ENCODE measurements around the gene RANBP17. TPM values are rescaled to one million over a fixed set of nuclear protein-coding genes. Genes with fewer than 3 reads are reported as not detected.

The RANBP17 gene
- total RNA-seq, 4 donors from 2014 or later: 10.2 to 13.8 (median 10.9) TPM

DNA sequence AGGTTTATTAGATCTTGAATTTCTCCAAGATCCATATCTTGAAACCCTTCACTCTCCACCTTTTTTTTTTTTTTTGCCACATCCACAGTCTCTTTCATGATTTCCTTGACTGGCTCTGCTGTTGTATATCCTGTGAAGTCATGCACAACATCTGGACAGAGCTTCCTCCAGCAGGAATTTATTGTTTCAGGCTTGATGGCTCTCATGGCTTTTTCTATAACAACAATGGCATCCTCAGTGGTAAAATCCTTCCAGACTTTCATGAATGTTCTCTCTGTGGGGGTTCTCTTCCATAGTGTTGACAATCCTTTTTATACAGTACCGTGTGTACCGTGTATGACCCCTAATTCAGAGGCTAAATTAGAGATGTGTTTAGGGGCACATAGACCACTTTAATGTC, 24.0 kb downstream of the RANBP17 start:
- no peak for DNase-seq
- TF ChIP-seq POLR2A (IDR thresholded peaks at IDR 0.05) (no peak), POLR2AphosphoS5 (IDR thresholded peaks at IDR 0.05) (no peak), CTCF (IDR thresholded peaks at IDR 0.05) (no peak), EP300 (IDR thresholded peaks at IDR 0.05; ENCODE audit: low read depth) (no peak)
- Histone ChIP-seq H3K4me3 (no peak overlapping the region), H3K4me1 (peaks cover 0 to 14% (median 2%) of the 10 kb centered on the region in 4 donors), H3K27ac (no peak overlapping the region), H3K9me3 (no peaks in the 10 kb centered on the region), H3K27me3 (no peaks in the 10 kb centered on the region), H3K36me3 (no peaks in the 10 kb centered on the region)
- WGBS, 2 donors (ENCODE audit: low coverage in 1 of 2): 54 to 71% methylated on average over 2 of the region's 2 CpGs
- intact Hi-C loops (cut with DNase I; ENCODE audit: low total_unique reads) (no loop called here), in situ Hi-C loops (cut with MboI; ENCODE audit: low pct_ligation_motif_present in 1 of 4, low pct_unique_long_range_greater_than_20kb in 1 of 4, low sequenced_read_pairs in 3 of 4) (no loop called here)

DNA sequence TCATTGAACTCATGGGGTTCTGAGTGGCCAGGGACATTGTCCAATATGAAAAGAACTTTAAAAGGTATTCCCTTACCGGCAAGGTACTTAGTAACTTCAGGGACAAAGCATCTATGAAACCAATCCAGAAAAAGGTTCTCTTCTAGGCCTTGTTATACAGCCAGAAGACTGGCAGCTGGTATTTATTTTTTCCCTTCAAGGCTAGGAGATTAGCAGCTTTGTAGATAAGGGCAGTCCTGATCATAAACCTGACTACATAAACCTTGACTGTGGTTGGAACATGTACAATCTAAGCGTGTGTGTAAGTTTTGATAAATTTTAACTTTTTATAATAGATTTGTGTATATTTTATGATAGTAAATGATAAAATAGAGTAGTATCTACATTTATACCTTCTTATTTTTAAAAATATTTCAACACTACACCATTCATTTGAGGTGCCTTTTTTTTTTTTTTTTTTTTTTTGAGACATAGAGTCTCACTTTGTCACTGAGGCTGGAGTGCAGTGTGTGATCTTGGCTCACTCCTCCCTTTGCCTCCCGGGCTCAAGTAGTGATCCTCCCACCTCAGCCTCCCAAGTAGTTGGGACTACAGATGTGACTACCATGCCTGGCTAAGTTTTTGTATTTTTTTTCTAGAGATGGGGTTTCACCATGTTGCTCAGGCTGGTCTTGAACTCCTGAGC, 24.5 kb downstream of the RANBP17 start:
- no peak overlapping the region for H3K4me3 ChIP-seq
- H3K36me3 ChIP-seq: no peaks in the 10 kb centered on the region
- in situ Hi-C loops (cut with MboI; ENCODE audit: low pct_ligation_motif_present in 1 of 4, low pct_unique_long_range_greater_than_20kb in 1 of 4, low sequenced_read_pairs in 3 of 4): no loop called here
- peaks cover 0 to 14% (median 2%) of the 10 kb centered on the region in 4 donors for H3K4me1 ChIP-seq
- no peak for DNase-seq
- TF ChIP-seq POLR2A (IDR thresholded peaks at IDR 0.05): no peak
- no peak for TF ChIP-seq EP300 (IDR thresholded peaks at IDR 0.05; ENCODE audit: low read depth)
- TF ChIP-seq POLR2AphosphoS5 (IDR thresholded peaks at IDR 0.05): no peak
- TF ChIP-seq CTCF (IDR thresholded peaks at IDR 0.05): no peak
- 56 to 60% methylated on average over 3 of the region's 3 CpGs for WGBS, 2 donors (ENCODE audit: low coverage in 1 of 2)
- intact Hi-C loops (cut with DNase I; ENCODE audit: low total_unique reads): no loop called here
- H3K9me3 ChIP-seq: no peaks in the 10 kb centered on the region
- H3K27me3 ChIP-seq: no peaks in the 10 kb centered on the region
- no peak overlapping the region for H3K27ac ChIP-seq

- no peaks in the 10 kb centered on the region for H3K27me3 ChIP-seq
- no peak for TF ChIP-seq POLR2A (IDR thresholded peaks at IDR 0.05)
- TF ChIP-seq EP300 (IDR thresholded peaks at IDR 0.05; ENCODE audit: low read depth): no peak
- TF ChIP-seq CTCF (IDR thresholded peaks at IDR 0.05): no peak
- no peak for TF ChIP-seq POLR2AphosphoS5 (IDR thresholded peaks at IDR 0.05)
- H3K4me3 ChIP-seq: no peak overlapping the region
- H3K4me1 ChIP-seq: no peaks in the 10 kb centered on the region
- no peaks in the 10 kb centered on the region for H3K9me3 ChIP-seq
- in situ Hi-C loops (cut with MboI; ENCODE audit: low pct_ligation_motif_present in 1 of 4, low pct_unique_long_range_greater_than_20kb in 1 of 4, low sequenced_read_pairs in 3 of 4) (no loop called here), intact Hi-C loops (cut with DNase I; ENCODE audit: low total_unique reads) (no loop called here)
- WGBS, 2 donors (ENCODE audit: low coverage in 1 of 2): 86% methylated on average over 2 of the region's 2 CpGs; no CpG with 5 or more reads in 1 of the 2 donors
- H3K27ac ChIP-seq: no peak overlapping the region
- no peaks in the 10 kb centered on the region for H3K36me3 ChIP-seq
- DNase-seq: no peak
Observed at GRCh38 chr5:170892196-170892595, 30.4 kb downstream of the RANBP17 start.

DNA sequence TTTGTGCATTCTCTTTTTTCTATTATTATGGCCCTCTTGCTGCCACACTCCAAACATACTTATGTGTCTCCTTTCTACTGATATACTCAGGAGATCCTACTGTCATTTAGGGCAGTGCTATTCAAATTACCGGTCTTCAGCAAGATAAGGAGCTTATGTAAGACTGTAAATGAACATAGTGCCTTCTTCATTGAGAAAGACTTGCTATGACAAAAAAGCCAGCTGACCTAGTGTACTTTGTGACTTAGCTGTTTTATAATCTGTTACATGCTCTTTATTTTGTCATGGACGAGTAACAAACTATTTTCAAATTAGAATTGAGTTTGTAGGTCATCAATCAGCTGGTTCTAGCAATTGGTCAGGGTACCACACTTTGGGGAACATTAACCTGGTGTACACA, 32.8 kb downstream of the RANBP17 start:
- TF ChIP-seq POLR2AphosphoS5 (IDR thresholded peaks at IDR 0.05) (no peak), EP300 (IDR thresholded peaks at IDR 0.05; ENCODE audit: low read depth) (no peak), POLR2A (IDR thresholded peaks at IDR 0.05) (no peak), CTCF (IDR thresholded peaks at IDR 0.05) (no peak)
- intact Hi-C loops (cut with DNase I; ENCODE audit: low total_unique reads): no loop called here
- no peaks in the 10 kb centered on the region for H3K4me1 ChIP-seq
- 26 to 44% methylated on average over 2 of the region's 2 CpGs for WGBS, 2 donors (ENCODE audit: low coverage in 1 of 2)
- no peaks in the 10 kb centered on the region for H3K36me3 ChIP-seq
- H3K27me3 ChIP-seq: no peaks in the 10 kb centered on the region
- DNase-seq: no peak
- H3K27ac ChIP-seq: no peak overlapping the region
- in situ Hi-C loops (cut with MboI; ENCODE audit: low pct_ligation_motif_present in 1 of 4, low pct_unique_long_range_greater_than_20kb in 1 of 4, low sequenced_read_pairs in 3 of 4): no loop called here
- no peaks in the 10 kb centered on the region for H3K9me3 ChIP-seq
- H3K4me3 ChIP-seq: no peak overlapping the region
